SH-SY5Y (cell line): ENCODE data around the gene CBR4.

Source experiments
- GATA2 ChIP-seq: IDR thresholded peaks from 2 replicates; pipeline ENCODE4 v1.6.1; 2011; ENCODE audit warnings: mild to moderate bottlenecking, low read depth, low read length
- GATA3 ChIP-seq: IDR thresholded peaks from 2 replicates; pipeline ENCODE4 v1.6.1; 2011; ENCODE audit warnings: low read depth, mild to moderate bottlenecking, low read length, moderate library complexity

DNA sequence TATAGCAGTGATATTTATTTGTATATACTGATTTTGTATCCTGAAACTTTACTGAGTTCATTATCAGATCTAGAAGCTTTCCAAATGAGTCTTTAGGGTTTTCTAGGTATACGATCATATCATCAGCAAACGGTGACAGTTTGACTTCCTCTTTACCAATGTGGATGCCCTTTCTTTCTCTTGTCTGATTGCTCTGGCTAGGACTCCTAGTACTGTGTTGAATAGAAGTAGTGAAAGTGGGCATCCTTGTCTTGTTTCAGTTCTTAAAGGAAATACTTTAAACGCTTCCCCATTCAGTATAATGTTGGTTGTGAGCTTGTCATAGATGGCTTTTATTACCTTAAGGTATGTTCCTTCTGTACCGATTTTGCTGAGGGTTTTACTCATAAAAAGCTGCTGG is 37.5 kb downstream of the CBR4 start:
- TF ChIP-seq GATA3 (no peak), GATA2 (no peak)
